ENCODE data around the gene GRIN2A.

GRCh38 chr16:10090816-10091215, 91.4 kb downstream of the GRIN2A start:
- TF ChIP-seq CTCF (IDR thresholded peaks at IDR 0.05) (no peak), POLR2A (IDR thresholded peaks at IDR 0.05) (no peak)

Data from body of pancreas (tissue), 4 donors.